Lower leg skin (tissue), 3 donors: Measurements from ENCODE around the gene KLHDC7B.

Experiments used
- POLR2A ChIP-seq, 2 donors: fragments of 450-650 bp; IDR thresholded peaks; one replicate each; pipeline ENCODE4 v1.6.1; 2016 to 2017; ENCODE audit warnings: antibody characterized with exemption in 2 of 2, mild to moderate bottlenecking in 1 of 2, moderate library complexity in 1 of 2
- TF ChIP-seq, protein P1 (sequence below), 3 donors: fragments of 450-650 bp; IDR thresholded peaks; one replicate each; pipeline ENCODE4 v1.5.1; 2016; ENCODE audit warnings: antibody characterized with exemption in 3 of 3, mild to moderate bottlenecking in 3 of 3, moderate library complexity in 2 of 3

DNA sequence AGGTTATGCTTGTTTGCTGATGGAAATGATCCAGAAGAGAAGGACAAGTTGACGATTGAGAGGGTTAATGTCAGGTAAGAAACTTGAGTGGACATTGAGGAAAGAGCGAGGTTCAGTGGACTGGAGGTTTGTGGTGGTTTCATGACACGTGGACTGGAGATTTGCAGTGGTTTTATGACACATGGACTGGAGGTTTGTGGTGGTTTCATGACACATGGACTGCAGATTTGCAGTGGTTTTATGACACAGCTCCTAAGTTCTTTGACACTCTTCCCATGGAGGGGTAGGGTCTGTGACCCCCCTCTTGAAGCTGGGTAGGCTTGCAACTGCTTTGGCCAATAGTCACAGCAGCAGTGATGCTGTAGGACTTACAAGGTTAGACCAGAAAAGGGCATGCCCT, 49.5 kb downstream of the KLHDC7B start:
- TF ChIP-seq, protein P1, sequence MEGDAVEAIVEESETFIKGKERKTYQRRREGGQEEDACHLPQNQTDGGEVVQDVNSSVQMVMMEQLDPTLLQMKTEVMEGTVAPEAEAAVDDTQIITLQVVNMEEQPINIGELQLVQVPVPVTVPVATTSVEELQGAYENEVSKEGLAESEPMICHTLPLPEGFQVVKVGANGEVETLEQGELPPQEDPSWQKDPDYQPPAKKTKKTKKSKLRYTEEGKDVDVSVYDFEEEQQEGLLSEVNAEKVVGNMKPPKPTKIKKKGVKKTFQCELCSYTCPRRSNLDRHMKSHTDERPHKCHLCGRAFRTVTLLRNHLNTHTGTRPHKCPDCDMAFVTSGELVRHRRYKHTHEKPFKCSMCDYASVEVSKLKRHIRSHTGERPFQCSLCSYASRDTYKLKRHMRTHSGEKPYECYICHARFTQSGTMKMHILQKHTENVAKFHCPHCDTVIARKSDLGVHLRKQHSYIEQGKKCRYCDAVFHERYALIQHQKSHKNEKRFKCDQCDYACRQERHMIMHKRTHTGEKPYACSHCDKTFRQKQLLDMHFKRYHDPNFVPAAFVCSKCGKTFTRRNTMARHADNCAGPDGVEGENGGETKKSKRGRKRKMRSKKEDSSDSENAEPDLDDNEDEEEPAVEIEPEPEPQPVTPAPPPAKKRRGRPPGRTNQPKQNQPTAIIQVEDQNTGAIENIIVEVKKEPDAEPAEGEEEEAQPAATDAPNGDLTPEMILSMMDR (IDR thresholded peaks at IDR 0.05): no peak
- no peak for TF ChIP-seq POLR2A (IDR thresholded peaks at IDR 0.05)
